MM.1S (cell line): ENCODE results near the gene HEBP1.

Source experiments
- DNase-seq: peaks from one replicate; pipeline ENCODE4 v3.0.0-alpha.2; 2015
- H2AFZ ChIP-seq: fragments of 300-600 bp; sonication (generic); 2 replicates; pipeline ENCODE4 v1.6.0; 2016; ENCODE audit warnings: antibody characterized with exemption, low read length
- H3F3A ChIP-seq: fragments of 300-600 bp; sonication (generic); 2 replicates; pipeline ENCODE4 v1.6.1; 2016; ENCODE audit warnings: mild to moderate bottlenecking, antibody characterized with exemption, low read length, moderate library complexity, mixed read lengths; ENCODE audit not compliant: insufficient read depth
- H3K27ac ChIP-seq: fragments of 300-600 bp; sonication (generic); 2 replicates; pipeline ENCODE4 v1.5.1; 2016; ENCODE audit warnings: mild to moderate bottlenecking, low read length
- H3K27me3 ChIP-seq: fragments of 300-600 bp; sonication (generic); replicated peaks from 2 replicates; pipeline ENCODE4 v1.6.0; 2016; ENCODE audit warnings: low read length; ENCODE audit not compliant: insufficient read depth
- H3K36me3 ChIP-seq: fragments of 300-600 bp; sonication (generic); replicated peaks from 2 replicates; pipeline ENCODE4 v1.6.1; 2016; ENCODE audit warnings: mild to moderate bottlenecking, low read length, mixed read lengths; ENCODE audit not compliant: insufficient read depth
- H3K4me1 ChIP-seq: fragments of 300-600 bp; sonication (generic); 2 replicates; pipeline ENCODE4 v1.6.1; 2016; ENCODE audit warnings: low read length, mixed read lengths
- H3K4me2 ChIP-seq: fragments of 300-600 bp; sonication (generic); 2 replicates; pipeline ENCODE4 v1.6.0; 2016; ENCODE audit warnings: low read depth, low read length
- H3K4me3 ChIP-seq: fragments of 300-600 bp; sonication (generic); 2 replicates; pipeline ENCODE4 v1.5.1; 2016; ENCODE audit warnings: low read length, mixed read lengths
- H3K79me2 ChIP-seq: fragments of 300-600 bp; sonication (generic); 2 replicates; pipeline ENCODE4 v1.6.1; 2016; ENCODE audit warnings: mixed run types, low read length, mixed read lengths
- H3K9ac ChIP-seq: fragments of 300-600 bp; sonication (generic); 2 replicates; pipeline ENCODE4 v1.6.1; 2016; ENCODE audit warnings: low read length, mixed read lengths
- H3K9me2 ChIP-seq: fragments of 300-600 bp; sonication (generic); replicated peaks from 2 replicates; pipeline ENCODE4 v1.6.1; 2016; ENCODE audit warnings: mild to moderate bottlenecking, low read length, mixed read lengths; ENCODE audit not compliant: insufficient read depth
- H3K9me3 ChIP-seq: fragments of 300-600 bp; sonication (generic); replicated peaks from 2 replicates; pipeline ENCODE4 v1.6.1; 2016; ENCODE audit warnings: mild to moderate bottlenecking, low read length, mixed read lengths; ENCODE audit not compliant: insufficient read depth
- H4K20me1 ChIP-seq: fragments of 300-600 bp; sonication (generic); 2 replicates; pipeline ENCODE4 v1.6.1; 2016; ENCODE audit warnings: mild to moderate bottlenecking, low read length, moderate library complexity, mixed read lengths; ENCODE audit not compliant: insufficient read depth
- CTCF ChIP-seq: fragments of 300-600 bp; sonication (generic); IDR thresholded peaks from 2 replicates; pipeline ENCODE4 v1.5.1; 2016; ENCODE audit warnings: antibody characterized with exemption, low read length, mixed read lengths
- EZH2 ChIP-seq: fragments of 300-600 bp; sonication (generic); optimal IDR thresholded peaks from 2 replicates; pipeline ENCODE3; 2017; ENCODE audit warnings: low read depth, mild to moderate bottlenecking, antibody characterized with exemption, low read length, mixed read lengths
- EZH2phosphoT487 ChIP-seq: fragments of 300-600 bp; sonication (generic); IDR thresholded peaks from 2 replicates; pipeline ENCODE4 v1.6.1; 2018; ENCODE audit warnings: antibody characterized with exemption, low read length

The HEBP1 gene

GRCh38 chr12:12974211-12974610 lies 25.9 kb downstream of the HEBP1 start:
- Histone ChIP-seq H2AFZ (no peak overlapping the region), H3K9ac (no peak overlapping the region), H3K36me3 (no peaks in the 10 kb centered on the region), H3K4me2 (no peak overlapping the region), H3F3A (no peaks in the 10 kb centered on the region), H3K9me3 (no peaks in the 10 kb centered on the region), H3K4me3 (no peak overlapping the region), H3K79me2 (no peaks in the 10 kb centered on the region), H3K27me3 (no peaks in the 10 kb centered on the region), H3K4me1 (no peaks in the 10 kb centered on the region), H3K9me2 (no peaks in the 10 kb centered on the region), H3K27ac (no peak overlapping the region), H4K20me1 (no peaks in the 10 kb centered on the region)
- TF ChIP-seq EZH2phosphoT487 = no peak
- TF ChIP-seq CTCF = no peak
- TF ChIP-seq EZH2 = no peak
- no peak for DNase-seq

GRCh38 chr12:12973019-12973418 lies 27.0 kb downstream of the HEBP1 start:
- Histone ChIP-seq H3K9ac (no peak overlapping the region), H3K27me3 (no peaks in the 10 kb centered on the region), H3K4me1 (no peaks in the 10 kb centered on the region), H3K4me3 (no peak overlapping the region), H3K36me3 (no peaks in the 10 kb centered on the region), H3F3A (no peaks in the 10 kb centered on the region), H3K27ac (no peak overlapping the region), H3K9me3 (no peaks in the 10 kb centered on the region), H3K4me2 (no peak overlapping the region), H2AFZ (no peak overlapping the region), H4K20me1 (no peaks in the 10 kb centered on the region), H3K79me2 (no peaks in the 10 kb centered on the region), H3K9me2 (no peaks in the 10 kb centered on the region)
- no peak for TF ChIP-seq EZH2
- no peak for DNase-seq

- Histone ChIP-seq H3K4me1 (no peaks in the 10 kb centered on the region), H3K9ac (no peak overlapping the region), H3K79me2 (no peaks in the 10 kb centered on the region), H3K9me3 (no peaks in the 10 kb centered on the region), H3K27ac (no peak overlapping the region), H2AFZ (no peak overlapping the region), H3K27me3 (no peaks in the 10 kb centered on the region), H3K36me3 (no peaks in the 10 kb centered on the region), H3K9me2 (no peaks in the 10 kb centered on the region), H4K20me1 (no peaks in the 10 kb centered on the region), H3F3A (no peaks in the 10 kb centered on the region), H3K4me2 (no peak overlapping the region), H3K4me3 (no peak overlapping the region)
- no peak for DNase-seq
- TF ChIP-seq EZH2phosphoT487 = no peak
- no peak for TF ChIP-seq EZH2
- no peak for TF ChIP-seq CTCF
Observed at GRCh38 chr12:12965836-12966235, 34.2 kb downstream of the HEBP1 start.

GRCh38 chr12:12964255-12964654 lies 35.8 kb downstream of the HEBP1 start:
- no peak overlapping the region for H3K4me2 ChIP-seq
- H3F3A ChIP-seq = no peaks in the 10 kb centered on the region
- no peaks in the 10 kb centered on the region for H3K27me3 ChIP-seq
- no peaks in the 10 kb centered on the region for H3K9me3 ChIP-seq
- no peak overlapping the region for H2AFZ ChIP-seq
- no peak overlapping the region for H3K4me3 ChIP-seq
- H3K9me2 ChIP-seq = no peaks in the 10 kb centered on the region
- no peaks in the 10 kb centered on the region for H3K4me1 ChIP-seq
- no peaks in the 10 kb centered on the region for H3K36me3 ChIP-seq
- no peak overlapping the region for H3K9ac ChIP-seq
- H3K79me2 ChIP-seq = no peaks in the 10 kb centered on the region
- no peaks in the 10 kb centered on the region for H4K20me1 ChIP-seq
- no peak overlapping the region for H3K27ac ChIP-seq
- TF ChIP-seq EZH2phosphoT487 (no peak), CTCF (no peak), EZH2 (no peak)
- DNase-seq = no peak
